Measurements from ENCODE around the gene PABPN1L.

PABPN1L gene

GRCh38 chr16:88853325-88853941, 13.0 kb downstream of the PABPN1L start:
- Histone ChIP-seq H3K9me3 (ENCODE audit: insufficient read depth, low read depth, low read length) (no peaks in the 10 kb centered on the region), H3K27me3 (ENCODE audit: insufficient read depth, low read length) (no peaks in the 10 kb centered on the region), H3K9ac (ENCODE audit: low read depth, low read length) (no peak overlapping the region), H3K27ac (ENCODE audit: low read depth, low read length) (no peak overlapping the region), H3K4me3 (ENCODE audit: low read length) (no peak overlapping the region), H3K36me3 (ENCODE audit: insufficient read depth, low read length) (peaks cover 4% of the 10 kb centered on the region), H3K4me1 (ENCODE audit: insufficient read depth, low read length) (peaks cover 4% of the 10 kb centered on the region; the same call in 1 of the 2 replicates)
- WGBS: 93% methylated on average over 17 of the region's 17 CpGs

GRCh38 chr16:88851616-88852015, 14.8 kb downstream of the PABPN1L start:
- Histone ChIP-seq H3K4me1 (ENCODE audit: insufficient read depth, low read length) (no peaks in the 10 kb centered on the region; the same call in 1 of the 2 replicates), H3K4me3 (ENCODE audit: low read length) (no peak overlapping the region), H3K9ac (ENCODE audit: low read depth, low read length) (no peak overlapping the region), H3K36me3 (ENCODE audit: insufficient read depth, low read length) (peaks cover 3% of the 10 kb centered on the region; the same call in 1 of the 2 replicates), H3K27me3 (ENCODE audit: insufficient read depth, low read length) (no peaks in the 10 kb centered on the region), H3K27ac (ENCODE audit: low read depth, low read length) (no peak overlapping the region), H3K9me3 (ENCODE audit: insufficient read depth, low read depth, low read length) (no peaks in the 10 kb centered on the region)
- 95% methylated on average over 19 of the region's 19 CpGs for WGBS

- no peak overlapping the region for H3K27ac ChIP-seq (ENCODE audit: low read depth, low read length)
- 93% methylated on average over 33 of the region's 33 CpGs for WGBS
- H3K27me3 ChIP-seq (ENCODE audit: insufficient read depth, low read length): no peaks in the 10 kb centered on the region
- no peak overlapping the region for H3K4me3 ChIP-seq (ENCODE audit: low read length)
- H3K36me3 ChIP-seq (ENCODE audit: insufficient read depth, low read length): peaks cover 3% of the 10 kb centered on the region; the same call in 1 of the 2 replicates
- no peak overlapping the region for H3K9ac ChIP-seq (ENCODE audit: low read depth, low read length)
- no peaks in the 10 kb centered on the region for H3K9me3 ChIP-seq (ENCODE audit: insufficient read depth, low read depth, low read length)
- no peaks in the 10 kb centered on the region; the same call in 1 of the 2 replicates for H3K4me1 ChIP-seq (ENCODE audit: insufficient read depth, low read length)
Observed at GRCh38 chr16:88850531-88851199, 15.8 kb downstream of the PABPN1L start.

GRCh38 chr16:88848557-88848956, 17.9 kb downstream of the PABPN1L start:
- H3K9ac ChIP-seq (ENCODE audit: low read depth, low read length): no peak overlapping the region
- 92% methylated on average over 21 of the region's 21 CpGs for WGBS
- H3K4me1 ChIP-seq (ENCODE audit: insufficient read depth, low read length): no peaks in the 10 kb centered on the region
- H3K27me3 ChIP-seq (ENCODE audit: insufficient read depth, low read length): no peaks in the 10 kb centered on the region
- H3K9me3 ChIP-seq (ENCODE audit: insufficient read depth, low read depth, low read length): no peaks in the 10 kb centered on the region
- no peak overlapping the region for H3K27ac ChIP-seq (ENCODE audit: low read depth, low read length)
- H3K36me3 ChIP-seq (ENCODE audit: insufficient read depth, low read length): peaks cover 3% of the 10 kb centered on the region; the same call in 1 of the 2 replicates
- H3K4me3 ChIP-seq (ENCODE audit: low read length): no peak overlapping the region

GRCh38 chr16:88847654-88848053, 18.8 kb downstream of the PABPN1L start:
- H3K27ac ChIP-seq (ENCODE audit: low read depth, low read length): no peak overlapping the region
- H3K9me3 ChIP-seq (ENCODE audit: insufficient read depth, low read depth, low read length): no peaks in the 10 kb centered on the region
- H3K27me3 ChIP-seq (ENCODE audit: insufficient read depth, low read length): no peaks in the 10 kb centered on the region
- peaks cover 3% of the 10 kb centered on the region; the same call in 1 of the 2 replicates for H3K36me3 ChIP-seq (ENCODE audit: insufficient read depth, low read length)
- WGBS: 93% methylated on average over 18 of the region's 18 CpGs
- no peak overlapping the region for H3K9ac ChIP-seq (ENCODE audit: low read depth, low read length)
- no peaks in the 10 kb centered on the region for H3K4me1 ChIP-seq (ENCODE audit: insufficient read depth, low read length)
- no peak overlapping the region for H3K4me3 ChIP-seq (ENCODE audit: low read length)

GRCh38 chr16:88846088-88846487, 20.4 kb downstream of the PABPN1L start:
- H3K27me3 ChIP-seq (ENCODE audit: insufficient read depth, low read length): no peaks in the 10 kb centered on the region
- H3K9me3 ChIP-seq (ENCODE audit: insufficient read depth, low read depth, low read length): no peaks in the 10 kb centered on the region
- H3K9ac ChIP-seq (ENCODE audit: low read depth, low read length): no peak overlapping the region
- H3K4me1 ChIP-seq (ENCODE audit: insufficient read depth, low read length): no peaks in the 10 kb centered on the region
- no peak overlapping the region for H3K4me3 ChIP-seq (ENCODE audit: low read length)
- peaks cover 3% of the 10 kb centered on the region; the same call in 1 of the 2 replicates for H3K36me3 ChIP-seq (ENCODE audit: insufficient read depth, low read length)
- 96% methylated on average over 9 of the region's 9 CpGs for WGBS
- H3K27ac ChIP-seq (ENCODE audit: low read depth, low read length): no peak overlapping the region

GRCh38 chr16:88844419-88845036, 21.9 kb downstream of the PABPN1L start:
- Histone ChIP-seq H3K9me3 (ENCODE audit: insufficient read depth, low read depth, low read length) (no peaks in the 10 kb centered on the region), H3K27me3 (ENCODE audit: insufficient read depth, low read length) (no peaks in the 10 kb centered on the region), H3K36me3 (ENCODE audit: insufficient read depth, low read length) (peaks cover 10% of the 10 kb centered on the region), H3K9ac (ENCODE audit: low read depth, low read length) (no peak overlapping the region), H3K4me3 (ENCODE audit: low read length) (no peak overlapping the region), H3K4me1 (ENCODE audit: insufficient read depth, low read length) (no peaks in the 10 kb centered on the region), H3K27ac (ENCODE audit: low read depth, low read length) (no peak overlapping the region)
- WGBS: 82% methylated on average over 11 of the region's 11 CpGs

GRCh38 chr16:88843256-88843655, 23.2 kb downstream of the PABPN1L start:
- 91% methylated on average over 20 of the region's 20 CpGs for WGBS
- H3K4me1 ChIP-seq (ENCODE audit: insufficient read depth, low read length): no peaks in the 10 kb centered on the region
- no peaks in the 10 kb centered on the region for H3K27me3 ChIP-seq (ENCODE audit: insufficient read depth, low read length)
- no peak overlapping the region for H3K9ac ChIP-seq (ENCODE audit: low read depth, low read length)
- H3K4me3 ChIP-seq (ENCODE audit: low read length): no peak overlapping the region
- H3K27ac ChIP-seq (ENCODE audit: low read depth, low read length): no peak overlapping the region
- peaks cover 13% of the 10 kb centered on the region for H3K36me3 ChIP-seq (ENCODE audit: insufficient read depth, low read length)
- no peaks in the 10 kb centered on the region for H3K9me3 ChIP-seq (ENCODE audit: insufficient read depth, low read depth, low read length)

- H3K36me3 ChIP-seq (ENCODE audit: insufficient read depth, low read length): peaks cover 13% of the 10 kb centered on the region
- no peak overlapping the region for H3K4me3 ChIP-seq (ENCODE audit: low read length)
- H3K27ac ChIP-seq (ENCODE audit: low read depth, low read length): no peak overlapping the region
- H3K27me3 ChIP-seq (ENCODE audit: insufficient read depth, low read length): no peaks in the 10 kb centered on the region
- H3K4me1 ChIP-seq (ENCODE audit: insufficient read depth, low read length): no peaks in the 10 kb centered on the region
- WGBS: 94% methylated on average over 25 of the region's 25 CpGs
- H3K9me3 ChIP-seq (ENCODE audit: insufficient read depth, low read depth, low read length): no peaks in the 10 kb centered on the region
- H3K9ac ChIP-seq (ENCODE audit: low read depth, low read length): no peak overlapping the region
Observed at GRCh38 chr16:88842806-88843205, 23.7 kb downstream of the PABPN1L start.

GRCh38 chr16:88842308-88842756, 24.1 kb downstream of the PABPN1L start:
- Histone ChIP-seq H3K27ac (ENCODE audit: low read depth, low read length) (no peak overlapping the region), H3K9ac (ENCODE audit: low read depth, low read length) (no peak overlapping the region), H3K9me3 (ENCODE audit: insufficient read depth, low read depth, low read length) (no peaks in the 10 kb centered on the region), H3K4me3 (ENCODE audit: low read length) (no peak overlapping the region), H3K27me3 (ENCODE audit: insufficient read depth, low read length) (no peaks in the 10 kb centered on the region), H3K36me3 (ENCODE audit: insufficient read depth, low read length) (peaks cover 13% of the 10 kb centered on the region), H3K4me1 (ENCODE audit: insufficient read depth, low read length) (no peaks in the 10 kb centered on the region)
- 91% methylated on average over 15 of the region's 15 CpGs for WGBS

Data from HUES64 (cell line).